GM13977 (cell line): Measurements from ENCODE around the gene KIAA0825.

ENCODE experiments used
- DNase-seq: peaks from one replicate; pipeline ENCODE4 v3.0.0; 2012; ENCODE audit warnings: low spot score
- CTCF ChIP-seq: IDR thresholded peaks from 2 replicates; pipeline ENCODE4 v1.5.1; 2012; ENCODE audit warnings: mild to moderate bottlenecking, control low read depth; ENCODE audit not compliant: insufficient read depth; ENCODE audit errors: extremely low read depth, missing control alignments
- in situ Hi-C: fragments of 300-500 bp; cut with MboI; formaldehyde crosslinking; loops from one replicate; pipeline ENCODE4 v1.12.0; 2022; ENCODE audit warnings: low sequenced_read_pairs, low pct_unique_long_range_greater_than_20kb, mixed read lengths, inconsistent platforms; ENCODE audit not compliant: unreplicated experiment

KIAA0825 gene

GRCh38 chr5:94516148-94516547, 102.3 kb downstream of the KIAA0825 start:
- DNase-seq, result no peak
- no peak for TF ChIP-seq CTCF
- in situ Hi-C loops, result no loop called here

- DNase-seq, result no peak
- no peak for TF ChIP-seq CTCF
- in situ Hi-C loops, result no loop called here
Measured at GRCh38 chr5:94508461-94509148, 109.8 kb downstream of the KIAA0825 start.

- in situ Hi-C loops, result no loop called here
- DNase-seq, result no peak
Measured at GRCh38 chr5:94505327-94506068, 112.9 kb downstream of the KIAA0825 start.

GRCh38 chr5:94503677-94504076, 114.7 kb downstream of the KIAA0825 start:
- TF ChIP-seq CTCF, result no peak
- in situ Hi-C loops, result no loop called here

More at GRCh38 chr5:94505327-94506068, 112.9 kb downstream of the KIAA0825 start:
- TF ChIP-seq CTCF, result no peak

GRCh38 chr5:94501365-94501764, 117.0 kb downstream of the KIAA0825 start:
- TF ChIP-seq CTCF, result no peak
- in situ Hi-C loops, result no loop called here
- no peak for DNase-seq

More at GRCh38 chr5:94503677-94504076, 114.7 kb downstream of the KIAA0825 start:
- no peak for DNase-seq

- no peak for DNase-seq
- in situ Hi-C loops, result no loop called here
- TF ChIP-seq CTCF, result no peak
Measured at GRCh38 chr5:94499806-94500205, 118.6 kb downstream of the KIAA0825 start.
